Cerebellar nuclear complex (tissue), 1 donor: ENCODE measurements around the gene SLC6A12.
"Not testable (repeated sequence)": the region's sequence is repeated elsewhere in the genome, so short reads cannot be mapped to it uniquely, and the experiment has no call there.

Experiments used
- DNase-seq, 2 experiments: peaks; one replicate each; lab custom pipeline; 2025; lab: John Stamatoyannopoulos, UW

The SLC6A12 gene

GRCh38 chr12:197911-198695, 15.9 kb downstream of the SLC6A12 start:
- no peak for DNase-seq

- DNase-seq: no peak
Measured at GRCh38 chr12:197347-197746, 16.6 kb downstream of the SLC6A12 start.

- DNase-seq: no peak
Measured at GRCh38 chr12:196436-196835, 17.5 kb downstream of the SLC6A12 start.

GRCh38 chr12:195951-196350, 18.0 kb downstream of the SLC6A12 start:
- DNase-seq: no peak

GRCh38 chr12:195156-195555, 18.8 kb downstream of the SLC6A12 start:
- DNase-seq: no peak

GRCh38 chr12:194276-194675, 19.7 kb downstream of the SLC6A12 start:
- DNase-seq: no peak

GRCh38 chr12:193261-193660, 20.7 kb downstream of the SLC6A12 start:
- no peak for DNase-seq

GRCh38 chr12:191541-191940, 22.4 kb downstream of the SLC6A12 start:
- DNase-seq: no peak

- DNase-seq: no peak
Measured at GRCh38 chr12:190881-191280, 23.1 kb downstream of the SLC6A12 start.

- DNase-seq: no peak
Measured at GRCh38 chr12:189622-189962, 24.4 kb downstream of the SLC6A12 start.

GRCh38 chr12:188910-189621, 24.9 kb downstream of the SLC6A12 start:
- DNase-seq: peak in 1 of 2 experiments; percentile 21

GRCh38 chr12:187986-188909, 25.7 kb downstream of the SLC6A12 start:
- not testable (repeated sequence) for DNase-seq

- DNase-seq: no peak
Measured at GRCh38 chr12:186006-186625, 27.8 kb downstream of the SLC6A12 start.

- DNase-seq: peak in 1 of 2 experiments; percentile 25
Measured at GRCh38 chr12:185576-185955, 28.4 kb downstream of the SLC6A12 start.

- DNase-seq: no peak
Measured at GRCh38 chr12:184811-185575, 29.0 kb downstream of the SLC6A12 start.

GRCh38 chr12:182381-182892, 31.5 kb downstream of the SLC6A12 start:
- no peak for DNase-seq

GRCh38 chr12:181921-182320, 32.0 kb downstream of the SLC6A12 start:
- no peak for DNase-seq

GRCh38 chr12:180445-180844, 33.5 kb downstream of the SLC6A12 start:
- DNase-seq: no peak

GRCh38 chr12:179885-180284, 34.1 kb downstream of the SLC6A12 start:
- no peak for DNase-seq

GRCh38 chr12:179131-179884, 34.6 kb downstream of the SLC6A12 start:
- peak; percentile 29 to 79 for DNase-seq

- no peak for DNase-seq
Measured at GRCh38 chr12:178829-179109, 35.2 kb downstream of the SLC6A12 start.
